ENCODE measurements around the gene ANO9. TPM values are rescaled to one million over a fixed set of nuclear protein-coding genes. Genes with fewer than 3 reads are reported as not detected.

Gene ANO9
- total RNA-seq, 1 donor = not detected

- H3K79me2 ChIP-seq (ENCODE audit: insufficient read depth, low read length) = no peaks in the 10 kb centered on the region
- peaks cover 3% of the 10 kb centered on the region for H3K27me3 ChIP-seq (ENCODE audit: insufficient read depth, low read length)
- H3K4me3 ChIP-seq (ENCODE audit: insufficient read depth, low read length) = no peak overlapping the region
- peaks cover 4% of the 10 kb centered on the region for H3K9me3 ChIP-seq (ENCODE audit: low read depth, low read length)
- no peak for DNase-seq (ENCODE audit: insufficient read length, low spot score, missing footprints)
- no peak overlapping the region for H3K27ac ChIP-seq (ENCODE audit: low read depth, low read length)
- TF ChIP-seq CTCF (IDR thresholded peaks at IDR 0.05; ENCODE audit: extremely low read depth, low read depth, low read length) = no peak
- no peak overlapping the region for H2AFZ ChIP-seq (ENCODE audit: low read length)
- H3K4me1 ChIP-seq (ENCODE audit: insufficient read depth, low read length) = peaks cover 4% of the 10 kb centered on the region
- H3K36me3 ChIP-seq (ENCODE audit: insufficient read depth, low read length) = no peaks in the 10 kb centered on the region
- H4K20me1 ChIP-seq (ENCODE audit: insufficient read depth, low read length) = no peaks in the 10 kb centered on the region
- no peak overlapping the region for H3K4me2 ChIP-seq (ENCODE audit: insufficient read depth, low read length)
Observed at GRCh38 chr11:383431-383830, 58.4 kb downstream of the ANO9 start.

GRCh38 chr11:382081-382629, 59.7 kb downstream of the ANO9 start:
- H3K27me3 ChIP-seq (ENCODE audit: insufficient read depth, low read length) = no peaks in the 10 kb centered on the region
- no peaks in the 10 kb centered on the region for H4K20me1 ChIP-seq (ENCODE audit: insufficient read depth, low read length)
- H2AFZ ChIP-seq (ENCODE audit: low read length) = no peak overlapping the region
- no peak for TF ChIP-seq CTCF (IDR thresholded peaks at IDR 0.05; ENCODE audit: extremely low read depth, low read depth, low read length)
- no peaks in the 10 kb centered on the region for H3K4me1 ChIP-seq (ENCODE audit: insufficient read depth, low read length)
- H3K9me3 ChIP-seq (ENCODE audit: low read depth, low read length) = peaks cover 4% of the 10 kb centered on the region
- H3K27ac ChIP-seq (ENCODE audit: low read depth, low read length) = no peak overlapping the region
- no peaks in the 10 kb centered on the region for H3K79me2 ChIP-seq (ENCODE audit: insufficient read depth, low read length)
- no peak overlapping the region for H3K4me2 ChIP-seq (ENCODE audit: insufficient read depth, low read length)
- no peaks in the 10 kb centered on the region for H3K36me3 ChIP-seq (ENCODE audit: insufficient read depth, low read length)
- H3K4me3 ChIP-seq (ENCODE audit: insufficient read depth, low read length) = no peak overlapping the region
- DNase-seq (ENCODE audit: insufficient read length, low spot score, missing footprints) = no peak

- H2AFZ ChIP-seq (ENCODE audit: low read length) = no peak overlapping the region
- H4K20me1 ChIP-seq (ENCODE audit: insufficient read depth, low read length) = no peaks in the 10 kb centered on the region
- TF ChIP-seq CTCF (IDR thresholded peaks at IDR 0.05; ENCODE audit: extremely low read depth, low read depth, low read length) = no peak
- H3K79me2 ChIP-seq (ENCODE audit: insufficient read depth, low read length) = no peaks in the 10 kb centered on the region
- H3K36me3 ChIP-seq (ENCODE audit: insufficient read depth, low read length) = no peaks in the 10 kb centered on the region
- no peak overlapping the region for H3K27ac ChIP-seq (ENCODE audit: low read depth, low read length)
- H3K4me1 ChIP-seq (ENCODE audit: insufficient read depth, low read length) = no peaks in the 10 kb centered on the region
- H3K4me2 ChIP-seq (ENCODE audit: insufficient read depth, low read length) = no peak overlapping the region
- H3K9me3 ChIP-seq (ENCODE audit: low read depth, low read length) = peaks cover 4% of the 10 kb centered on the region
- H3K4me3 ChIP-seq (ENCODE audit: insufficient read depth, low read length) = no peak overlapping the region
- no peak for DNase-seq (ENCODE audit: insufficient read length, low spot score, missing footprints)
- H3K27me3 ChIP-seq (ENCODE audit: insufficient read depth, low read length) = no peaks in the 10 kb centered on the region
Observed at GRCh38 chr11:381501-382072, 60.2 kb downstream of the ANO9 start.

- H3K79me2 ChIP-seq (ENCODE audit: insufficient read depth, low read length) = no peaks in the 10 kb centered on the region
- H3K27me3 ChIP-seq (ENCODE audit: insufficient read depth, low read length) = no peaks in the 10 kb centered on the region
- H3K9me3 ChIP-seq (ENCODE audit: low read depth, low read length) = no peaks in the 10 kb centered on the region
- no peak for TF ChIP-seq CTCF (IDR thresholded peaks at IDR 0.05; ENCODE audit: extremely low read depth, low read depth, low read length)
- no peak overlapping the region for H2AFZ ChIP-seq (ENCODE audit: low read length)
- H3K4me1 ChIP-seq (ENCODE audit: insufficient read depth, low read length) = no peaks in the 10 kb centered on the region
- no peaks in the 10 kb centered on the region for H4K20me1 ChIP-seq (ENCODE audit: insufficient read depth, low read length)
- H3K27ac ChIP-seq (ENCODE audit: low read depth, low read length) = no peak overlapping the region
- H3K4me2 ChIP-seq (ENCODE audit: insufficient read depth, low read length) = no peak overlapping the region
- H3K36me3 ChIP-seq (ENCODE audit: insufficient read depth, low read length) = no peaks in the 10 kb centered on the region
- no peak overlapping the region for H3K4me3 ChIP-seq (ENCODE audit: insufficient read depth, low read length)
- DNase-seq (ENCODE audit: insufficient read length, low spot score, missing footprints) = peak; percentile 89
Observed at GRCh38 chr11:380996-381395, 60.8 kb downstream of the ANO9 start.

All from osteoblast (primary cell).